H1 (cell line): Measurements from ENCODE around the gene CSNK1A1. TPM values are rescaled to one million over a fixed set of nuclear protein-coding genes. Genes with fewer than 3 reads are reported as not detected.

Source experiments
- CTCF ChIA-PET: fragments of 300-600 bp; sonication (Branson Sonifier 250); formaldehyde crosslinking; loops from one replicate; lab custom pipeline; 2021; ENCODE audit not compliant: partially characterized antibody; lab: Charles Lee
- POLR2A ChIA-PET: fragments of 300-600 bp; sonication (Branson Sonifier 250); formaldehyde crosslinking; loops from one replicate; lab custom pipeline; 2021; ENCODE audit warnings: inconsistent platforms; ENCODE audit not compliant: partially characterized antibody; lab: Charles Lee
- DNase-seq, 2 experiments: peaks; one replicate each; pipeline versions ENCODE4 v3.0.0 to v3.0.0-alpha.2; 2010 to 2022; ENCODE audit warnings: low spot score in 2 of 2, low read depth in 1 of 2, mixed read lengths in 1 of 2
- FAIRE-seq: peaks from 2 replicates; lab custom pipeline; 2011; peaks lifted over from hg19 to GRCh38; lab: Jason Lieb, UNC
- H2AFZ ChIP-seq: 2 replicates; pipeline ENCODE4 v1.8.1; 2012; ENCODE audit warnings: low read length, inconsistent platforms
- H2AK5ac ChIP-seq: 2 replicates; pipeline ENCODE4 v1.6.1; 2013; ENCODE audit warnings: low read depth, low read length
- H2BK120ac ChIP-seq: replicated peaks from 2 replicates; pipeline ENCODE3; 2013; ENCODE audit warnings: low read depth, low read length, inconsistent platforms
- H2BK12ac ChIP-seq: 2 replicates; pipeline ENCODE4 v1.6.1; 2013; ENCODE audit warnings: low read depth, low read length
- H2BK15ac ChIP-seq: 2 replicates; pipeline ENCODE4 v1.6.1; 2013; ENCODE audit warnings: low read length
- H2BK20ac ChIP-seq: 2 replicates; pipeline ENCODE4 v1.6.1; 2013; ENCODE audit warnings: low read length
- H2BK5ac ChIP-seq: 2 replicates; pipeline ENCODE4 v1.6.1; 2013; ENCODE audit warnings: low read depth, low read length
- H3K14ac ChIP-seq: 2 replicates; pipeline ENCODE4 v1.6.1; 2013; ENCODE audit warnings: inconsistent platforms; ENCODE audit not compliant: insufficient read length
- H3K18ac ChIP-seq: 2 replicates; pipeline ENCODE4 v1.6.1; 2013; ENCODE audit warnings: low read length; ENCODE audit errors: extremely low read depth
- H3K23ac ChIP-seq: 2 replicates; pipeline ENCODE4 v1.6.1; 2013; ENCODE audit warnings: inconsistent platforms; ENCODE audit not compliant: insufficient read length
- H3K23me2 ChIP-seq: 2 replicates; pipeline ENCODE4 v1.6.1; 2013; ENCODE audit warnings: low read depth, low read length
- H3K27ac ChIP-seq: 2 replicates; pipeline ENCODE4 v1.6.1; 2011; ENCODE audit warnings: low read depth, low read length, inconsistent platforms
- H3K27me3 ChIP-seq, 4 experiments: replicated peaks in 1 of 4; 1 replicate in 1 of 4; 2 replicates in 3 of 4; pipeline versions ENCODE4 v1.6.1 to v1.8.1; 2011 to 2013; ENCODE audit warnings: low read length in 3 of 4, mild to moderate bottlenecking in 3 of 4, inconsistent platforms in 2 of 4, mixed read lengths in 2 of 4, moderate library complexity in 1 of 4; ENCODE audit not compliant: control insufficient read depth in 3 of 4, insufficient read depth in 3 of 4; ENCODE audit errors: extremely low read depth in 1 of 4
- H3K36me3 ChIP-seq, 4 experiments: 2 replicates each; pipeline versions ENCODE4 v1.6.1 to v1.8.1; 2011 to 2013; ENCODE audit warnings: mild to moderate bottlenecking in 4 of 4, low read length in 3 of 4, moderate library complexity in 2 of 4, control low read depth in 1 of 4, inconsistent platforms in 1 of 4; ENCODE audit not compliant: insufficient read depth in 4 of 4, control insufficient read depth in 2 of 4
- H3K4ac ChIP-seq: replicated peaks from 2 replicates; pipeline ENCODE3; 2013; ENCODE audit warnings: low read length, low read depth, mixed read lengths, inconsistent platforms; ENCODE audit not compliant: insufficient read length
- H3K4me1 ChIP-seq, 4 experiments: replicated peaks in 1 of 4; 1 replicate in 1 of 4; 2 replicates in 3 of 4; pipeline versions ENCODE4 v1.6.1 to v1.8.1; 2011 to 2013; ENCODE audit warnings: low read length in 3 of 4, inconsistent platforms in 2 of 4, mixed read lengths in 1 of 4; ENCODE audit not compliant: insufficient read depth in 4 of 4, control insufficient read depth in 3 of 4
- H3K4me2 ChIP-seq, 2 experiments: 2 replicates each; pipeline versions ENCODE4 v1.6.1 to v1.8.1; 2011 to 2013; ENCODE audit warnings: low read depth in 2 of 2, low read length in 2 of 2, control low read depth in 1 of 2, inconsistent platforms in 1 of 2, mild to moderate bottlenecking in 1 of 2; ENCODE audit not compliant: insufficient read depth in 1 of 2
- H3K4me3 ChIP-seq, 4 experiments: fragments of 200-600, 300-600 bp in 1 of 4; sonication (generic), shearing (Covaris generic), sonication (Bioruptor Twin) in 1 of 4; 2 replicates each; pipeline versions ENCODE4 v1.5.1 to v1.8.1; 2011 to 2016; ENCODE audit warnings: low read length in 4 of 4, low read depth in 3 of 4, control low read depth in 2 of 4, inconsistent platforms in 2 of 4, mild to moderate bottlenecking in 2 of 4, mixed read lengths in 1 of 4, moderate library complexity in 1 of 4; ENCODE audit not compliant: insufficient read depth in 2 of 4; ENCODE audit errors: extremely low read depth in 1 of 4
- H3K56ac ChIP-seq: replicated peaks from 2 replicates; pipeline ENCODE3; 2013; ENCODE audit warnings: low read depth, mild to moderate bottlenecking, mixed read lengths, low read length, inconsistent platforms; ENCODE audit not compliant: insufficient read length
- H3K79me1 ChIP-seq: 2 replicates; pipeline ENCODE4 v1.6.1; 2013; ENCODE audit warnings: low read depth, low read length, control low read depth
- H3K79me2 ChIP-seq, 2 experiments: 2 replicates each; pipeline versions ENCODE4 v1.6.1 to v1.8.1; 2012 to 2013; ENCODE audit warnings: low read length in 2 of 2, mild to moderate bottlenecking in 2 of 2, inconsistent platforms in 1 of 2; ENCODE audit not compliant: insufficient read depth in 2 of 2, control insufficient read depth in 1 of 2
- H3K9ac ChIP-seq, 4 experiments: replicated peaks in 1 of 4; 1 replicate in 1 of 4; 2 replicates in 3 of 4; pipeline versions ENCODE4 v1.6.1 to v1.8.1; 2011 to 2013; ENCODE audit warnings: low read depth in 3 of 4, low read length in 3 of 4, control low read depth in 2 of 4, mild to moderate bottlenecking in 2 of 4, moderate library complexity in 2 of 4, inconsistent platforms in 1 of 4; ENCODE audit errors: extremely low read depth in 1 of 4
- H3K9me3 ChIP-seq, 2 experiments: 2 replicates each; pipeline versions ENCODE4 v1.6.1 to v1.8.1; 2012 to 2013; ENCODE audit warnings: mild to moderate bottlenecking in 2 of 2, moderate library complexity in 2 of 2, control low read depth in 1 of 2, inconsistent platforms in 1 of 2, low read depth in 1 of 2, low read length in 1 of 2, mixed read lengths in 1 of 2; ENCODE audit not compliant: insufficient read depth in 2 of 2
- H4K20me1 ChIP-seq, 2 experiments: replicated peaks in 1 of 2; 2 replicates each; pipeline versions ENCODE3 to v1.8.1; 2011 to 2013; ENCODE audit warnings: inconsistent platforms in 2 of 2, low read length in 2 of 2, mild to moderate bottlenecking in 1 of 2; ENCODE audit not compliant: insufficient read depth in 2 of 2, control insufficient read depth in 1 of 2
- H4K5ac ChIP-seq: 2 replicates; pipeline ENCODE4 v1.6.1; 2013; ENCODE audit warnings: low read length, low read depth, mixed read lengths, inconsistent platforms; ENCODE audit not compliant: insufficient read length
- H4K8ac ChIP-seq: 2 replicates; pipeline ENCODE4 v1.8.0; 2013; ENCODE audit warnings: mild to moderate bottlenecking, moderate library complexity, low read length, inconsistent platforms; ENCODE audit not compliant: insufficient read depth; ENCODE audit errors: extremely low read depth
- H4K91ac ChIP-seq: replicated peaks from 2 replicates; pipeline ENCODE3; 2013; ENCODE audit warnings: low read length, mixed read lengths, inconsistent platforms; ENCODE audit not compliant: insufficient read length
- WGBS, 2 experiments: shearing (Covaris generic) in 1 of 2; methylation state at CpG; one replicate each; pipeline versions ENCODE4 v1.1.6 to v1.1.7; 2013 to 2015; ENCODE audit warnings: low lambda C conversion rate in 2 of 2, mixed read lengths in 2 of 2, inconsistent platforms in 1 of 2, low coverage in 1 of 2, missing lambda C conversion rate in 1 of 2; ENCODE audit not compliant: insufficient replicate concordance in 2 of 2, insufficient coverage in 1 of 2, insufficient read length in 1 of 2; ENCODE audit errors: extremely low coverage in 1 of 2, missing lambda C conversion rate in 1 of 2; 5-methylcytosine and 5-hydroxymethylcytosine counted together
- polyA plus RNA-seq, 7 experiments: library from polyadenylated mRNA; depleted of rRNA in 3 of 7; stranded (reverse) in 5 of 7; unstranded in 2 of 7; fragments of >200 nt in 5 of 7; fragments of 200-250 nt in 2 of 7; gene quantifications; 1 replicate in 5 of 7; 2 replicates in 1 of 7; 4 replicates in 1 of 7; pipeline versions ENCODE4 v1.2.1 to v1.2.3, GENCODE V29; 2011 to 2013; ENCODE audit warnings: missing spikeins in 2 of 7, mixed read lengths in 2 of 7
- total RNA-seq: library from RNA; stranded (reverse); fragmentation: NEBNext Ultra II Directional; extraction: Animal tissue kit (Norgen Biotek cat#: 25700); gene quantifications from 2 replicates; pipeline ENCODE4 v1.2.1, GENCODE V29; 2021

The CSNK1A1 gene
- total and polyA plus RNA-seq, 2 of the 8 experiments (the other 6 are each of a cell fraction or from before 2014, with no cell fraction given) = 61.2 to 244 TPM

DNA sequence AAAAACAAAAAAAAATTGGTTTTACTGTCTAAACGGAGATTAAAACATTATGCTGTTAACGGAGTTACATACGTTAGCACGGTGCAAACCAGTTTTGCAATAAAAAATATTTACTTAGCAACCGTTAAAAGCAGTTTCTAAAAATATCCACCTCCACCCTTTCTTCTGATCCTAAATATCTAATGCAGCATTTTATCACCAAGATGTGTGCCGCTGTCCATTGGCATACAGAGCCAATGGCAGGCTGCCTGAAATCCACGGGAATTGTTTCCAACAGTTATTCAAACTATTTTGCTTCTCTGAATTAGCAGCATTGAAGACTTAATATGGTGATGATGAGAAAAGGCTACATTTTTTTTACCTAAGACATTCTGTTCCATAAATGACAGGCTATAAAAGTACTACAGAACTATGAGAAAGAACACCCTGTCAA is 61.6 kb downstream of the CSNK1A1 start:
- H3K9ac ChIP-seq = no peak overlapping the region
- no peak for FAIRE-seq

More for the DNA sequence above, 61.6 kb downstream of the CSNK1A1 start:
- CTCF ChIA-PET = interaction anchor here (0.7 kb wide), 1 partner anchor 124 kb away, joined by 3 read pairs; no protein-coding TSS in a partner anchor
- Histone ChIP-seq H4K91ac (no peak overlapping the region), H3K14ac (no peak overlapping the region), H3K79me1 (no peaks in the 10 kb centered on the region), H2BK12ac (no peak overlapping the region), H2BK5ac (no peak overlapping the region), H2BK15ac (no peak overlapping the region), H3K18ac (no peak overlapping the region), H3K36me3 (peaks cover 0 to 10% (median 0%) of the 10 kb centered on the region in 4 experiments; a peak in 2 of 8 replicates), H4K20me1 (no peaks in the 10 kb centered on the region), H2BK20ac (no peak overlapping the region), H3K79me2 (no peaks in the 10 kb centered on the region), H3K4ac (no peak overlapping the region), H2AK5ac (no peak overlapping the region), H3K27me3 (peaks cover 0 to 1% (median 0%) of the 10 kb centered on the region in 4 experiments; a peak in 1 of 7 replicates), H3K27ac (no peak overlapping the region), H3K4me2 (no peak overlapping the region), H4K8ac (no peak overlapping the region), H3K9me3 (no peaks in the 10 kb centered on the region), H2BK120ac (no peak overlapping the region), H3K23ac (no peak overlapping the region), H3K4me1 (peaks cover 0 to 3% (median 0%) of the 10 kb centered on the region in 4 experiments; a peak in 1 of 7 replicates), H3K23me2 (no peaks in the 10 kb centered on the region), H3K56ac (no peak overlapping the region), H4K5ac (no peak overlapping the region), H3K4me3 (no peak overlapping the region), H2AFZ (no peak overlapping the region)
- 77% methylated on average over 7 of the region's 7 CpGs; no CpG with 5 or more reads in 1 of the 2 experiments for WGBS, 2 experiments
- DNase-seq = peak in 1 of 2 experiments; percentile 23
- POLR2A ChIA-PET = interaction anchor here (1.8 to 5.2 kb wide), 2 partner anchors 36 to 61 kb away, joined by 5 to 34 read pairs; partner anchors contain the start of gene CSNK1A1
